Uterus (tissue), 4 donors: ENCODE results near the gene CA10. TPM values are rescaled to one million over a fixed set of nuclear protein-coding genes. Genes with fewer than 3 reads are reported as not detected.

Source experiments
- DNase-seq, 2 donors: peaks; one replicate each; pipeline ENCODE4 v3.0.0-alpha.2; 2019 to 2020
- H3K27ac ChIP-seq, 2 donors: fragments of 200-600 bp; sonication (generic); 1 replicate in 1 of 2; 2 replicates in 1 of 2; pipeline ENCODE4 v1.5.1; 2016 to 2018
- H3K27me3 ChIP-seq, 2 donors: fragments of 200-600 bp; sonication (generic); one replicate each; pipeline ENCODE4 v1.5.1; 2018 to 2019; ENCODE audit warnings: control low read depth in 1 of 2
- H3K36me3 ChIP-seq, 2 donors: fragments of 200-600 bp; sonication (generic); one replicate each; pipeline ENCODE4 v1.5.1; 2019; ENCODE audit warnings: control low read depth in 1 of 2
- H3K4me1 ChIP-seq, 2 donors: fragments of 200-600 bp; sonication (generic); one replicate each; pipeline ENCODE4 v1.5.1; 2018 to 2019; ENCODE audit warnings: control low read depth in 1 of 2
- H3K4me3 ChIP-seq, 2 donors: fragments of 200-600 bp; sonication (generic); 1 replicate in 1 of 2; 2 replicates in 1 of 2; pipeline ENCODE4 v1.5.1; 2018 to 2019; ENCODE audit warnings: mild to moderate bottlenecking in 1 of 2
- H3K9me3 ChIP-seq, 2 donors: fragments of 200-600 bp; sonication (generic); one replicate each; pipeline ENCODE4 v1.5.1; 2019; ENCODE audit warnings: control low read depth in 1 of 2
- CTCF ChIP-seq, 4 experiments: fragments of 200-600 bp in 2 of 4; fragments of 450-650 bp in 2 of 4; sonication (generic) in 2 of 4; IDR thresholded peaks; one replicate each; pipeline ENCODE4 v1.5.1; 2016 to 2019; ENCODE audit warnings: antibody characterized with exemption in 4 of 4, mild to moderate bottlenecking in 2 of 4, moderate library complexity in 1 of 4
- POLR2A ChIP-seq, 2 donors: fragments of 450-650 bp; IDR thresholded peaks; one replicate each; pipeline ENCODE4 v1.6.1; 2016; ENCODE audit warnings: antibody characterized with exemption in 2 of 2, mild to moderate bottlenecking in 1 of 2, moderate library complexity in 1 of 2
- intact Hi-C: fragments of 100-400 bp; cut with DNase I; formaldehyde crosslinking; loops from one replicate; pipeline ENCODE4 v1.15.1; 2023; ENCODE audit warnings: low total_unique reads
- total RNA-seq, 4 donors: library from RNA; depleted of rRNA in 3 of 4; stranded (reverse); fragments of >200 nt in 3 of 4; gene quantifications; one replicate each; pipeline versions ENCODE4 v1.1.0 to v1.2.4, GENCODE V29; 2014 to 2023
- donor health status: DM: yes; HTN: yes; CAD: no.

Gene CA10
- total RNA-seq, 4 donors from 2014 or later = 5.3 TPM; not detected in 3

GRCh38 chr17:51734462-51734861 is 424.1 kb downstream of the CA10 start:
- TF ChIP-seq CTCF (IDR thresholded peaks at IDR 0.05) (no peak), POLR2A (IDR thresholded peaks at IDR 0.05) (no peak)
- Histone ChIP-seq H3K4me1 (no peaks in the 10 kb centered on the region), H3K27me3 (no peaks in the 10 kb centered on the region), H3K36me3 (no peaks in the 10 kb centered on the region), H3K27ac (no peak overlapping the region), H3K9me3 (no peaks in the 10 kb centered on the region), H3K4me3 (no peak overlapping the region)
- DNase-seq = no peak
- intact Hi-C loops = no loop called here

- no peak overlapping the region for H3K4me3 ChIP-seq
- no peaks in the 10 kb centered on the region for H3K4me1 ChIP-seq
- H3K27me3 ChIP-seq = no peaks in the 10 kb centered on the region
- TF ChIP-seq POLR2A (IDR thresholded peaks at IDR 0.05) (no peak), CTCF (IDR thresholded peaks at IDR 0.05) (no peak)
- intact Hi-C loops = no loop called here
- H3K9me3 ChIP-seq = no peaks in the 10 kb centered on the region
- DNase-seq = no peak
- no peak overlapping the region for H3K27ac ChIP-seq
- no peaks in the 10 kb centered on the region for H3K36me3 ChIP-seq
Observed at GRCh38 chr17:51733166-51733565, 425.3 kb downstream of the CA10 start.

- Histone ChIP-seq H3K27me3 (no peaks in the 10 kb centered on the region), H3K4me1 (no peaks in the 10 kb centered on the region), H3K9me3 (no peaks in the 10 kb centered on the region), H3K27ac (no peak overlapping the region), H3K4me3 (no peak overlapping the region), H3K36me3 (no peaks in the 10 kb centered on the region)
- TF ChIP-seq POLR2A (IDR thresholded peaks at IDR 0.05) (no peak), CTCF (IDR thresholded peaks at IDR 0.05) (no peak)
- intact Hi-C loops = no loop called here
- DNase-seq = no peak
Observed at GRCh38 chr17:51731941-51732722, 426.4 kb downstream of the CA10 start.

- H3K27ac ChIP-seq = no peak overlapping the region
- H3K4me3 ChIP-seq = no peak overlapping the region
- no peak for DNase-seq
- H3K4me1 ChIP-seq = no peaks in the 10 kb centered on the region
- H3K27me3 ChIP-seq = no peaks in the 10 kb centered on the region
- H3K36me3 ChIP-seq = no peaks in the 10 kb centered on the region
- H3K9me3 ChIP-seq = no peaks in the 10 kb centered on the region
- TF ChIP-seq CTCF (IDR thresholded peaks at IDR 0.05) (no peak), POLR2A (IDR thresholded peaks at IDR 0.05) (no peak)
- intact Hi-C loops = no loop called here
Observed at GRCh38 chr17:51730303-51731050, 428.0 kb downstream of the CA10 start.

GRCh38 chr17:51725185-51725584 is 433.3 kb downstream of the CA10 start:
- Histone ChIP-seq H3K9me3 (no peaks in the 10 kb centered on the region), H3K36me3 (no peaks in the 10 kb centered on the region), H3K27ac (no peak overlapping the region), H3K4me3 (no peak overlapping the region), H3K4me1 (no peaks in the 10 kb centered on the region), H3K27me3 (no peaks in the 10 kb centered on the region)
- intact Hi-C loops = no loop called here
- no peak for DNase-seq
- TF ChIP-seq CTCF (IDR thresholded peaks at IDR 0.05) = no peak
- no peak for TF ChIP-seq POLR2A (IDR thresholded peaks at IDR 0.05)
